ENCODE results near the gene CDK15.

Gene CDK15

DNA sequence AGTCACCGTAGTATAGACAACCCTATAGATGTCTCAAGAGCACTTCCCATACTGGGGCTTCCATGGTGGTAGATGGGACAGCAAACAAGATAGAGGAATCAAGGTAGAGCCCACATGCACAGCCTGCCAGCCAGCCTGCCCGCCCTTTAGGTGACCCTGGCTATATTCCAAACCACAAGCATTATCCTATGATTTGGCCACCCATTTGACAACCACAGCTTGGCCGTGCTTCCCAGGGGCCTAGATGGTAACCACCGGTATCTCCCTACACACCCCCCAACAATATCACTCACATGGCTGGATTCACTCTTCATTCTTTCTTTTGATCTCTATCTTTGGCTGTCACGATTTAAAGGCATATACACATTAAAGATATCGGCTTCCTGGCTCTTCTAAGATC lies 85.3 kb downstream of the CDK15 start:
- H3K4me3 ChIP-seq (ENCODE audit: low read depth, low read length, poor library complexity, severe bottlenecking): no peak overlapping the region
- H3K4me2 ChIP-seq (ENCODE audit: low read length): no peak overlapping the region
- H3K27me3 ChIP-seq (ENCODE audit: insufficient read depth, low read length): no peaks in the 10 kb centered on the region
- no peaks in the 10 kb centered on the region for H3K79me2 ChIP-seq (ENCODE audit: insufficient read depth, low read length)
- H4K20me1 ChIP-seq (ENCODE audit: insufficient read depth, low read length): no peaks in the 10 kb centered on the region
- no peak for TF ChIP-seq EZH2 (IDR thresholded peaks at IDR 0.05; ENCODE audit: borderline replicate concordance, low read length)
- TF ChIP-seq, protein P1, sequence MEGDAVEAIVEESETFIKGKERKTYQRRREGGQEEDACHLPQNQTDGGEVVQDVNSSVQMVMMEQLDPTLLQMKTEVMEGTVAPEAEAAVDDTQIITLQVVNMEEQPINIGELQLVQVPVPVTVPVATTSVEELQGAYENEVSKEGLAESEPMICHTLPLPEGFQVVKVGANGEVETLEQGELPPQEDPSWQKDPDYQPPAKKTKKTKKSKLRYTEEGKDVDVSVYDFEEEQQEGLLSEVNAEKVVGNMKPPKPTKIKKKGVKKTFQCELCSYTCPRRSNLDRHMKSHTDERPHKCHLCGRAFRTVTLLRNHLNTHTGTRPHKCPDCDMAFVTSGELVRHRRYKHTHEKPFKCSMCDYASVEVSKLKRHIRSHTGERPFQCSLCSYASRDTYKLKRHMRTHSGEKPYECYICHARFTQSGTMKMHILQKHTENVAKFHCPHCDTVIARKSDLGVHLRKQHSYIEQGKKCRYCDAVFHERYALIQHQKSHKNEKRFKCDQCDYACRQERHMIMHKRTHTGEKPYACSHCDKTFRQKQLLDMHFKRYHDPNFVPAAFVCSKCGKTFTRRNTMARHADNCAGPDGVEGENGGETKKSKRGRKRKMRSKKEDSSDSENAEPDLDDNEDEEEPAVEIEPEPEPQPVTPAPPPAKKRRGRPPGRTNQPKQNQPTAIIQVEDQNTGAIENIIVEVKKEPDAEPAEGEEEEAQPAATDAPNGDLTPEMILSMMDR (IDR thresholded peaks at IDR 0.05; ENCODE audit: low read length): no peak
- H3K36me3 ChIP-seq (ENCODE audit: insufficient read depth, low read length): no peaks in the 10 kb centered on the region
- H3K4me1 ChIP-seq (ENCODE audit: insufficient read depth, low read length, severe bottlenecking): no peaks in the 10 kb centered on the region
- H3K27ac ChIP-seq (ENCODE audit: low read depth, low read length, poor library complexity, severe bottlenecking): no peak overlapping the region
- H3K9me2 ChIP-seq (ENCODE audit: low read depth, low read length): no peaks in the 10 kb centered on the region
- no peaks in the 10 kb centered on the region for H3K9me3 ChIP-seq (ENCODE audit: low read length)
- no peak overlapping the region for H3K9ac ChIP-seq (ENCODE audit: low read length)
- no peaks in the 10 kb centered on the region for H3F3A ChIP-seq (ENCODE audit: insufficient read depth, low read length)
- no peak overlapping the region for H2AFZ ChIP-seq (ENCODE audit: low read length)

GRCh38 chr2:201892516-201892915 lies 86.2 kb downstream of the CDK15 start:
- no peaks in the 10 kb centered on the region for H3K79me2 ChIP-seq (ENCODE audit: insufficient read depth, low read length)
- no peak overlapping the region for H3K27ac ChIP-seq (ENCODE audit: low read depth, low read length, poor library complexity, severe bottlenecking)
- H2AFZ ChIP-seq (ENCODE audit: low read length): no peak overlapping the region
- H3K9me3 ChIP-seq (ENCODE audit: low read length): no peaks in the 10 kb centered on the region
- no peak overlapping the region for H3K4me3 ChIP-seq (ENCODE audit: low read depth, low read length, poor library complexity, severe bottlenecking)
- no peak overlapping the region for H3K4me2 ChIP-seq (ENCODE audit: low read length)
- H3K36me3 ChIP-seq (ENCODE audit: insufficient read depth, low read length): no peaks in the 10 kb centered on the region
- H3K9ac ChIP-seq (ENCODE audit: low read length): no peak overlapping the region
- H3F3A ChIP-seq (ENCODE audit: insufficient read depth, low read length): no peaks in the 10 kb centered on the region
- H3K4me1 ChIP-seq (ENCODE audit: insufficient read depth, low read length, severe bottlenecking): no peaks in the 10 kb centered on the region
- no peaks in the 10 kb centered on the region for H3K9me2 ChIP-seq (ENCODE audit: low read depth, low read length)
- no peaks in the 10 kb centered on the region for H3K27me3 ChIP-seq (ENCODE audit: insufficient read depth, low read length)
- H4K20me1 ChIP-seq (ENCODE audit: insufficient read depth, low read length): no peaks in the 10 kb centered on the region
- TF ChIP-seq, protein P1 (IDR thresholded peaks at IDR 0.05; ENCODE audit: low read length): no peak
- TF ChIP-seq EZH2 (IDR thresholded peaks at IDR 0.05; ENCODE audit: borderline replicate concordance, low read length): no peak

DNA sequence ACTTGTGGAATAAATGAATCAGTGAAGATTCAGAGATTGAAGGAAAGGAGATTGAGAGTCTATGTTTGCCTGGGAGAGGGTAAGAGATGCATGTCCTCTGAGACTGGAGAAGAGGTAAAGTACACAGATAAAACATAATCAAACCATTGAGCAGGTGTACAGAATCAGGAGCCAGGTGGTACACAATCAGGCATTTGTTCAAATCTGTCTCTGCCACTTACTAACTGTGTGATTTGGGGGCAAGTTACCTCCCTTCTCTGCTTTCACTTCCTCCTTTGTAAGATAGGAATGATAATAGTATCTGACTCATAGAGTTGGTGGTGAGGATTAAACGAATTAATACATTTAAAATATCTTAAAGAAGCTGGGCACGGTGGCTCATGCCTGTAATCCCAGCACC lies 94.0 kb downstream of the CDK15 start:
- Histone ChIP-seq H2AFZ (ENCODE audit: low read length) (no peak overlapping the region), H3K9ac (ENCODE audit: low read length) (no peak overlapping the region), H3F3A (ENCODE audit: insufficient read depth, low read length) (no peaks in the 10 kb centered on the region), H3K9me3 (ENCODE audit: low read length) (no peaks in the 10 kb centered on the region), H3K36me3 (ENCODE audit: insufficient read depth, low read length) (no peaks in the 10 kb centered on the region), H3K4me2 (ENCODE audit: low read length) (no peak overlapping the region), H3K79me2 (ENCODE audit: insufficient read depth, low read length) (no peaks in the 10 kb centered on the region), H4K20me1 (ENCODE audit: insufficient read depth, low read length) (no peaks in the 10 kb centered on the region), H3K4me3 (ENCODE audit: low read depth, low read length, poor library complexity, severe bottlenecking) (no peak overlapping the region), H3K27ac (ENCODE audit: low read depth, low read length, poor library complexity, severe bottlenecking) (no peak overlapping the region), H3K9me2 (ENCODE audit: low read depth, low read length) (no peaks in the 10 kb centered on the region), H3K4me1 (ENCODE audit: insufficient read depth, low read length, severe bottlenecking) (no peaks in the 10 kb centered on the region), H3K27me3 (ENCODE audit: insufficient read depth, low read length) (no peaks in the 10 kb centered on the region)
- TF ChIP-seq, protein P1 (IDR thresholded peaks at IDR 0.05; ENCODE audit: low read length): no peak
- TF ChIP-seq EZH2 (IDR thresholded peaks at IDR 0.05; ENCODE audit: borderline replicate concordance, low read length): no peak

Measured in OCI-LY1 (cell line).